ENCODE measurements around the gene PSTPIP2. TPM values are rescaled to one million over a fixed set of nuclear protein-coding genes. Genes with fewer than 3 reads are reported as not detected.

The PSTPIP2 gene
- total and polyA plus RNA-seq, 9 donors, result 1.3 to 2.8 (median 2.0) TPM

GRCh38 chr18:45945669-45946068 lies 126.4 kb downstream of the PSTPIP2 start:
- Histone ChIP-seq H3K9me3 (replicated peaks; ENCODE audit: control insufficient read depth, low read depth, low read length) (no peaks in the 10 kb centered on the region), H3K4me3 (ENCODE audit: low read length) (no peak overlapping the region), H3K27ac (ENCODE audit: low read length) (no peak overlapping the region), H3K4me1 (ENCODE audit: control insufficient read depth, insufficient read depth, low read length) (no peaks in the 10 kb centered on the region), H3K36me3 (ENCODE audit: control insufficient read depth, insufficient read depth, low read length) (peaks cover 59% of the 10 kb centered on the region), H3K27me3 (ENCODE audit: control insufficient read depth, insufficient read depth, low read length) (no peaks in the 10 kb centered on the region)
- 80% methylated on average over 2 of the region's 5 CpGs for WGBS (ENCODE audit: insufficient coverage)
- DNase-seq, result no peak

- H3K27me3 ChIP-seq (ENCODE audit: control insufficient read depth, insufficient read depth, low read length), result no peaks in the 10 kb centered on the region
- DNase-seq, result no peak
- WGBS (ENCODE audit: insufficient coverage), result 89% methylated on average over 2 of the region's 2 CpGs
- H3K27ac ChIP-seq (ENCODE audit: low read length), result no peak overlapping the region
- no peaks in the 10 kb centered on the region for H3K9me3 ChIP-seq (replicated peaks; ENCODE audit: control insufficient read depth, low read depth, low read length)
- H3K4me1 ChIP-seq (ENCODE audit: control insufficient read depth, insufficient read depth, low read length), result no peaks in the 10 kb centered on the region
- H3K4me3 ChIP-seq (ENCODE audit: low read length), result no peak overlapping the region
- H3K36me3 ChIP-seq (ENCODE audit: control insufficient read depth, insufficient read depth, low read length), result peaks cover 54% of the 10 kb centered on the region
Observed at GRCh38 chr18:45940724-45941123, 131.3 kb downstream of the PSTPIP2 start.

DNA sequence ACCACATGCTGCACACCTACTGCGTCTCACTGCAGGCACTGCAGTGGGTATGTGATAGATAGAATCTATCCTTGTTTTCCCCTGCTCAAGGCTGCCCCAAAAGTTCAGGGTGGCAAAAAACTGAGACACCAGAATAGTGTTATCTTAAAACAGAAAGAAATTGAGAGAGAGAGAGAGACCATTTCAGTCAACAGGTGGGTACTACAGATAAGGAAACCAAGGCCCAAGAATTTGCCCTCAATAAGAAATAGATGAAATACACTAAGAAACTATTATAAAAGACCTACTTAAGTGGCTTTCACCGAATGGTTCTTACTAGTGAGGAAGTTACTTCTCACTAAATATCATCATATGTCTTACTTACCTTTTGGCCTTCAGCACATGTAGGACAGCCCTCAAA lies 132.8 kb downstream of the PSTPIP2 start:
- Histone ChIP-seq H3K27ac (ENCODE audit: low read length) (no peak overlapping the region), H3K4me1 (ENCODE audit: control insufficient read depth, insufficient read depth, low read length) (no peaks in the 10 kb centered on the region), H3K27me3 (ENCODE audit: control insufficient read depth, insufficient read depth, low read length) (no peaks in the 10 kb centered on the region), H3K4me3 (ENCODE audit: low read length) (no peak overlapping the region), H3K36me3 (ENCODE audit: control insufficient read depth, insufficient read depth, low read length) (peaks cover 42% of the 10 kb centered on the region), H3K9me3 (replicated peaks; ENCODE audit: control insufficient read depth, low read depth, low read length) (no peaks in the 10 kb centered on the region)
- no CpG with 5 or more reads among the region's 2 CpGs for WGBS (ENCODE audit: insufficient coverage)
- DNase-seq, result no peak

- WGBS (ENCODE audit: insufficient coverage), result no CpG with 5 or more reads among the region's 2 CpGs
- Histone ChIP-seq H3K9me3 (replicated peaks; ENCODE audit: control insufficient read depth, low read depth, low read length) (no peaks in the 10 kb centered on the region), H3K4me3 (ENCODE audit: low read length) (no peak overlapping the region), H3K36me3 (ENCODE audit: control insufficient read depth, insufficient read depth, low read length) (peaks cover 37% of the 10 kb centered on the region), H3K27ac (ENCODE audit: low read length) (no peak overlapping the region), H3K4me1 (ENCODE audit: control insufficient read depth, insufficient read depth, low read length) (no peaks in the 10 kb centered on the region), H3K27me3 (ENCODE audit: control insufficient read depth, insufficient read depth, low read length) (no peaks in the 10 kb centered on the region)
- no peak for DNase-seq
Observed at GRCh38 chr18:45938488-45938935, 133.5 kb downstream of the PSTPIP2 start.

DNA sequence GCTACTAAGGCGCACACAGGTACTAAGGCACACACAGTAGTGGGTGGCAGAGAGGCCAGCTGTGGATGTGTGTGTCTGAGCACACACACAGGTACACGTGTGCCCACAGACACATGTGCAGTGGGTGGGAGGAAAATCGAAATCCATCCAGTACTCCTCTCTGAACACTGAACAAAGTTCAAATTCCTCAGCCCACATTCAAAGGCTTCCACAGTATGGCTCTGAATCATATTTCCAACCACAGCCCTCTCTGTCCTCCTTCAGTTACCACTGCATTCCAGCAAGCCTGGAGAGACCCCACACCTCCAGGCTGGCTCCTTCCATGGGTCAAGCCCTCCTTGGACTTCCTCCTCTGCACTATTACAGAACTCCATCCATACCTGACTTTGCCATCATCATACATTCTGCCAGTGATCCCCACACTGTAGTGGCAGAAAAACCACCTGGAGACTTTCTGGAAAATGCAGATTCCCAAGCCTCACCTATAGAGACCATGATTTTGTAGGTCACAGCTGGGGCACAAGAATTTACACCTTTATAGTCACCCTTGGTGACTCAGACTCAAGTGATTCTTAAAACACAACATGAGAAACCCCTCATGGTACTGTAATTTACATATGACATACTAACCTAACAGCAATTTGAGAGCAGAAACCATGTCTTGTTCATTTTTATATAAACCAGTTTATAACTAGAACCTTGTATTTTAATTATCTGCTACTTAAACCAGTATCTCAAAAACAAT lies 136.3 kb downstream of the PSTPIP2 start:
- Histone ChIP-seq H3K27me3 (ENCODE audit: control insufficient read depth, insufficient read depth, low read length) (no peaks in the 10 kb centered on the region), H3K4me1 (ENCODE audit: control insufficient read depth, insufficient read depth, low read length) (no peaks in the 10 kb centered on the region), H3K9me3 (replicated peaks; ENCODE audit: control insufficient read depth, low read depth, low read length) (no peaks in the 10 kb centered on the region), H3K27ac (ENCODE audit: low read length) (no peak overlapping the region), H3K36me3 (ENCODE audit: control insufficient read depth, insufficient read depth, low read length) (peaks cover 32% of the 10 kb centered on the region), H3K4me3 (ENCODE audit: low read length) (no peak overlapping the region)
- no peak for DNase-seq
- no CpG with 5 or more reads among the region's 3 CpGs for WGBS (ENCODE audit: insufficient coverage)

Other genes with a start within 250 kb of the PSTPIP2 start
- 0.09 TPM for gene SIGLEC15, start 246.6 kb downstream of the PSTPIP2 start, total RNA-seq
- under 1 TPM; 0.06 to 0.44 (median 0.14) TPM for gene SIGLEC15, start 246.6 kb downstream of the PSTPIP2 start, polyA plus RNA-seq (ENCODE audit: insufficient read depth in 1 of 8, insufficient read length in 8 of 8, low replicate concordance in 1 of 8)
- gene EPG5, start 104.9 kb downstream of the PSTPIP2 start, total RNA-seq, result 14.9 TPM
- 10 to 100 TPM in 7 of 8 donors, 1 to 10 TPM in 1; 9.1 to 17.1 (median 11.4) TPM for gene EPG5, start 104.9 kb downstream of the PSTPIP2 start, polyA plus RNA-seq (ENCODE audit: insufficient read depth in 1 of 8, insufficient read length in 8 of 8, low replicate concordance in 1 of 8)
- gene ATP5F1A, start 26.0 kb upstream of the PSTPIP2 start, total RNA-seq, result 597 TPM
- 100 to 1,000 TPM; 467 to 549 (median 489) TPM for gene ATP5F1A, start 26.0 kb upstream of the PSTPIP2 start, polyA plus RNA-seq (ENCODE audit: insufficient read depth in 1 of 8, insufficient read length in 8 of 8, low replicate concordance in 1 of 8)
- 29.0 TPM for gene HAUS1, start 32.1 kb upstream of the PSTPIP2 start, total RNA-seq
- gene HAUS1, start 32.1 kb upstream of the PSTPIP2 start, polyA plus RNA-seq (ENCODE audit: insufficient read depth in 1 of 8, insufficient read length in 8 of 8, low replicate concordance in 1 of 8), result 10 to 100 TPM; 21.7 to 37.7 (median 28.3) TPM

All from muscle of leg (tissue), 11 donors.